HepG2 (cell line): Measurements from ENCODE around the gene SLC25A51. TPM values are rescaled to one million over a fixed set of nuclear protein-coding genes. Genes with fewer than 3 reads are reported as not detected.
A peak's percentile ranks its signal among the peaks of the same experiment; 100 is the strongest.

ENCODE experiments used
- ATAD3A ChIP-seq: sonication (generic); formaldehyde crosslinking; IDR thresholded peaks from 2 replicates; pipeline ENCODE4 v1.4.0; 2020; ENCODE audit warnings: missing genetic modification reagents
- CEBPG ChIP-seq: IDR thresholded peaks from 2 replicates; pipeline ENCODE4 v1.6.1; 2016
- GABPB1 ChIP-seq: IDR thresholded peaks from 2 replicates; pipeline ENCODE4 v1.6.1; 2016; ENCODE audit warnings: mild to moderate bottlenecking, missing genetic modification reagents, moderate library complexity, missing compliant biosample characterization
- HNF4A ChIP-seq: sonication (generic); formaldehyde crosslinking; IDR thresholded peaks from 2 replicates; pipeline ENCODE4 v1.4.0; 2020; ENCODE audit warnings: missing genetic modification reagents
- HOXA3 ChIP-seq: sonication (generic); formaldehyde crosslinking; IDR thresholded peaks from 2 replicates; pipeline ENCODE4 v1.5.0; 2020; ENCODE audit warnings: missing genetic modification reagents
- KMT2B ChIP-seq: IDR thresholded peaks from 2 replicates; pipeline ENCODE4 v1.6.1; 2016; ENCODE audit warnings: missing genetic modification reagents, missing compliant biosample characterization
- MXI1 ChIP-seq: IDR thresholded peaks from 3 replicates; pipeline ENCODE4 v1.6.1; 2012; ENCODE audit warnings: low read depth, low read length, inconsistent platforms, borderline replicate concordance
- NAIF1 ChIP-seq: sonication (generic); formaldehyde crosslinking; IDR thresholded peaks from 2 replicates; pipeline ENCODE4 v1.5.0; 2020; ENCODE audit warnings: mild to moderate bottlenecking, missing genetic modification reagents, borderline replicate concordance
- NFIC ChIP-seq: IDR thresholded peaks from 2 replicates; pipeline ENCODE4 v1.6.1; 2012; ENCODE audit warnings: mild to moderate bottlenecking, low read length, inconsistent platforms
- NR2F6 ChIP-seq, 2 experiments: IDR thresholded peaks; 2 replicates each; pipeline ENCODE4 v1.6.1; 2016; ENCODE audit warnings: antibody characterized with exemption in 1 of 2, mild to moderate bottlenecking in 1 of 2
- PATZ1 ChIP-seq: sonication (generic); formaldehyde crosslinking; IDR thresholded peaks from 2 replicates; pipeline ENCODE4 v1.4.0; 2020; ENCODE audit warnings: missing genetic modification reagents
- POLR2AphosphoS2 ChIP-seq: IDR thresholded peaks from 2 replicates; pipeline ENCODE4 v1.6.1; 2011; ENCODE audit warnings: low read depth, low read length, improper control_type of control experiment
- RFX3 ChIP-seq: IDR thresholded peaks from 2 replicates; pipeline ENCODE4 v1.6.1; 2016; ENCODE audit warnings: missing biosample characterization, missing genetic modification reagents
- STAT6 ChIP-seq: sonication (generic); formaldehyde crosslinking; IDR thresholded peaks from 2 replicates; pipeline ENCODE4 v1.4.0; 2020; ENCODE audit warnings: missing genetic modification reagents, mild to moderate bottlenecking, borderline replicate concordance
- TFAP4 ChIP-seq: sonication (generic); IDR thresholded peaks from 2 replicates; pipeline ENCODE4 v1.6.1; 2016; ENCODE audit warnings: low read depth, borderline replicate concordance
- ZNF232 ChIP-seq: sonication (generic); formaldehyde crosslinking; IDR thresholded peaks from 2 replicates; pipeline ENCODE4 v1.4.0; 2020; ENCODE audit warnings: missing genetic modification reagents, borderline replicate concordance
- ZNF326 ChIP-seq: sonication (generic); formaldehyde crosslinking; IDR thresholded peaks from 2 replicates; pipeline ENCODE4 v1.4.0; 2020; ENCODE audit warnings: missing genetic modification reagents, borderline replicate concordance
- ZNF432 ChIP-seq: sonication (generic); formaldehyde crosslinking; IDR thresholded peaks from 2 replicates; pipeline ENCODE4 v1.5.0; 2020; ENCODE audit warnings: missing genetic modification reagents, mild to moderate bottlenecking, borderline replicate concordance
- ZNF83 ChIP-seq: sonication (generic); formaldehyde crosslinking; IDR thresholded peaks from 2 replicates; pipeline ENCODE4 v1.4.0; 2020; ENCODE audit warnings: missing genetic modification reagents, mild to moderate bottlenecking, borderline replicate concordance
- ZXDC ChIP-seq: sonication (generic); formaldehyde crosslinking; IDR thresholded peaks from 2 replicates; pipeline ENCODE4 v1.5.0; 2020; ENCODE audit warnings: mild to moderate bottlenecking, missing genetic modification reagents
- polyA plus RNA-seq, 8 experiments: library from polyadenylated mRNA; depleted of rRNA in 3 of 8; stranded (reverse) in 7 of 8; unstranded in 1 of 8; fragments of >200 nt; fragmentation: Illumina TruSeq in 4 of 8; extraction: Trizol in 4 of 8; gene quantifications; 2 replicates each; pipeline versions ENCODE4 v1.2.1 to v1.2.3, GENCODE V29; 2011 to 2016; ENCODE audit warnings: low read depth in 4 of 8, missing spikeins in 1 of 8, mixed read lengths in 1 of 8; ENCODE audit not compliant: insufficient read depth in 1 of 8
- total RNA-seq, 5 experiments: library from RNA; depleted of rRNA; stranded (reverse); fragments of >200 nt; fragmentation: Illumina TruSeq; extraction: Trizol; gene quantifications; 2 replicates each; pipeline ENCODE4 v1.2.3, GENCODE V29; 2016; ENCODE audit warnings: low read depth in 1 of 5
- TF ChIP-seq, protein P1 (sequence below): sonication (generic); formaldehyde crosslinking; conservative IDR thresholded peaks from 2 replicates; pipeline ENCODE4 v1.8.0; 2022; ENCODE audit warnings: mild to moderate bottlenecking, moderate library complexity, missing genetic modification reagents

Gene SLC25A51
- total and polyA plus RNA-seq, 2 of the 13 experiments (the other 11 are each of a cell fraction or from before 2014, with no cell fraction given): 14.6 to 37.7 TPM

- TF ChIP-seq TFAP4 (peak; percentile 22; the same call in 1 of the 2 replicates), ZXDC (CRISPR knock-in tag) (no peak), RFX3 (CRISPR knock-in tag) (no peak), NFIC (peak; percentile 66), KMT2B (CRISPR knock-in tag) (no peak), PATZ1 (peak; percentile 49), ZNF83 (no peak), ATAD3A (CRISPR knock-in tag) (no peak), GABPB1 (peak; percentile 31; the same call in 1 of the 2 replicates), NAIF1 (CRISPR knock-in tag) (no peak), HOXA3 (CRISPR knock-in tag) (peak; percentile 42; the same call in 1 of the 2 replicates), ZNF232 (CRISPR knock-in tag) (no peak), ZNF326 (no peak), POLR2AphosphoS2 (no peak), STAT6 (CRISPR knock-in tag) (no peak), MXI1 (0 out of 3 replicates have a peak, but pooled peaks have one; percentile 21), CEBPG (peak; percentile 96), NR2F6 (IDR thresholded peaks at IDR 0.05) (peak; percentile 98), NR2F6 (CRISPR knock-in tag; IDR thresholded peaks at IDR 0.05) (peak; percentile 96), ZNF432 (CRISPR knock-in tag) (no peak), HNF4A (CRISPR knock-in tag) (peak; percentile 81)
- TF ChIP-seq, protein P1, sequence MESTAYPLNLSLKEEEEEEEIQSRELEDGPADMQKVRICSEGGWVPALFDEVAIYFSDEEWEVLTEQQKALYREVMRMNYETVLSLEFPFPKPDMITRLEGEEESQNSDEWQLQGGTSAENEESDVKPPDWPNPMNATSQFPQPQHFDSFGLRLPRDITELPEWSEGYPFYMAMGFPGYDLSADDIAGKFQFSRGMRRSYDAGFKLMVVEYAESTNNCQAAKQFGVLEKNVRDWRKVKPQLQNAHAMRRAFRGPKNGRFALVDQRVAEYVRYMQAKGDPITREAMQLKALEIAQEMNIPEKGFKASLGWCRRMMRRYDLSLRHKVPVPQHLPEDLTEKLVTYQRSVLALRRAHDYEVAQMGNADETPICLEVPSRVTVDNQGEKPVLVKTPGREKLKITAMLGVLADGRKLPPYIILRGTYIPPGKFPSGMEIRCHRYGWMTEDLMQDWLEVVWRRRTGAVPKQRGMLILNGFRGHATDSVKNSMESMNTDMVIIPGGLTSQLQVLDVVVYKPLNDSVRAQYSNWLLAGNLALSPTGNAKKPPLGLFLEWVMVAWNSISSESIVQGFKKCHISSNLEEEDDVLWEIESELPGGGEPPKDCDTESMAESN (CRISPR knock-in tag): peak; percentile 68; the same call in 1 of the 2 replicates
These were observed 4.8 kb upstream of the SLC25A51 start (continued) for GRCh38 chr9:37908698-37909186.
